Ascending aorta (tissue), 2 donors: ENCODE data around the gene WDR89. TPM values are rescaled to one million over a fixed set of nuclear protein-coding genes. Genes with fewer than 3 reads are reported as not detected.
"Not testable (repeated sequence)": the region's sequence is repeated elsewhere in the genome, so short reads cannot be mapped to it uniquely, and the experiment has no call there.

Source experiments
- DNase-seq, 2 donors: peaks; one replicate each; pipeline ENCODE4 v3.0.0-alpha.2; 2019; ENCODE audit warnings: low spot score in 2 of 2
- H3K27ac ChIP-seq, 2 donors: fragments of 200-600 bp; sonication (generic); one replicate each; pipeline ENCODE4 v1.5.1; 2016 to 2017; ENCODE audit warnings: mild to moderate bottlenecking in 1 of 2
- H3K27me3 ChIP-seq: fragments of 200-600 bp; sonication (generic); one replicate; pipeline ENCODE4 v1.5.1; 2017
- H3K36me3 ChIP-seq, 2 donors: fragments of 200-600 bp; sonication (generic); one replicate each; pipeline ENCODE4 v1.5.1; 2016
- H3K4me1 ChIP-seq, 2 donors: fragments of 200-600 bp; sonication (generic); one replicate each; pipeline ENCODE4 v1.5.1; 2016 to 2017; ENCODE audit warnings: mild to moderate bottlenecking in 1 of 2
- H3K4me3 ChIP-seq, 2 donors: fragments of 200-600 bp; sonication (generic); one replicate each; pipeline ENCODE4 v1.5.1; 2016 to 2017; ENCODE audit warnings: mild to moderate bottlenecking in 1 of 2
- H3K9me3 ChIP-seq, 2 donors: fragments of 200-600 bp; sonication (generic); one replicate each; pipeline ENCODE4 v1.5.1; 2016
- CTCF ChIP-seq, 3 experiments: fragments of 200-600 bp in 2 of 3; fragments of 450-650 bp in 1 of 3; sonication (generic) in 2 of 3; IDR thresholded peaks; one replicate each; pipeline ENCODE4 v1.5.1; 2016 to 2019; ENCODE audit warnings: antibody characterized with exemption in 3 of 3, mild to moderate bottlenecking in 1 of 3, moderate library complexity in 1 of 3
- intact Hi-C: fragments of 100-400 bp; cut with DNase I; formaldehyde crosslinking; loops from one replicate; pipeline ENCODE4 v1.15.1; 2023
- total RNA-seq: library from RNA; depleted of rRNA; stranded (reverse); fragments of >200 nt; gene quantifications from one replicate; pipeline ENCODE4 v1.1.0, GENCODE V29; 2016

Gene WDR89
- total RNA-seq, 1 donor from 2014 or later, result not detected

GRCh38 chr14:63604626-63605025 lies 37.0 kb downstream of the WDR89 start:
- no peaks in the 10 kb centered on the region for H3K9me3 ChIP-seq
- intact Hi-C loops, result no loop called here
- H3K4me3 ChIP-seq, result no peak overlapping the region
- peaks cover 2 to 12% of the 10 kb centered on the region in 2 donors for H3K36me3 ChIP-seq
- no peak overlapping the region for H3K27ac ChIP-seq
- no peaks in the 10 kb centered on the region for H3K4me1 ChIP-seq
- TF ChIP-seq CTCF (IDR thresholded peaks at IDR 0.05), result no peak
- no peak for DNase-seq
- H3K27me3 ChIP-seq, result no peaks in the 10 kb centered on the region

- Histone ChIP-seq H3K9me3 (no peaks in the 10 kb centered on the region), H3K4me1 (no peaks in the 10 kb centered on the region), H3K4me3 (no peak overlapping the region), H3K36me3 (peaks cover 9 to 20% of the 10 kb centered on the region in 2 donors), H3K27ac (no peak overlapping the region), H3K27me3 (no peaks in the 10 kb centered on the region)
- intact Hi-C loops, result no loop called here
- DNase-seq, result no peak
- no peak for TF ChIP-seq CTCF (IDR thresholded peaks at IDR 0.05)
These were observed 37.9 kb downstream of the WDR89 start for GRCh38 chr14:63603749-63604277.

GRCh38 chr14:63598807-63599206 lies 42.9 kb downstream of the WDR89 start:
- Histone ChIP-seq H3K4me1 (no peaks in the 10 kb centered on the region), H3K36me3 (peaks cover 15 to 28% of the 10 kb centered on the region in 2 donors), H3K27ac (no peak overlapping the region), H3K27me3 (no peaks in the 10 kb centered on the region), H3K4me3 (no peak overlapping the region), H3K9me3 (peaks cover 0 to 23% of the 10 kb centered on the region in 2 donors)
- no peak for DNase-seq
- intact Hi-C loops, result no loop called here
- no peak for TF ChIP-seq CTCF (IDR thresholded peaks at IDR 0.05)

GRCh38 chr14:63596998-63597658 lies 44.5 kb downstream of the WDR89 start:
- DNase-seq, result no peak
- Histone ChIP-seq H3K4me1 (no peaks in the 10 kb centered on the region), H3K27ac (no peak overlapping the region), H3K27me3 (no peaks in the 10 kb centered on the region), H3K9me3 (peaks cover 0 to 29% of the 10 kb centered on the region in 2 donors), H3K36me3 (peaks cover 15 to 18% of the 10 kb centered on the region in 2 donors), H3K4me3 (no peak overlapping the region)
- intact Hi-C loops, result no loop called here
- TF ChIP-seq CTCF (IDR thresholded peaks at IDR 0.05), result no peak

- Histone ChIP-seq H3K9me3 (peaks cover 0 to 29% of the 10 kb centered on the region in 2 donors), H3K36me3 (peaks cover 14 to 18% of the 10 kb centered on the region in 2 donors), H3K27me3 (no peaks in the 10 kb centered on the region), H3K4me3 (no peak overlapping the region), H3K4me1 (no peaks in the 10 kb centered on the region), H3K27ac (no peak overlapping the region)
- DNase-seq, result no peak
- TF ChIP-seq CTCF (IDR thresholded peaks at IDR 0.05), result no peak
- intact Hi-C loops, result no loop called here
These were observed 47.0 kb downstream of the WDR89 start for GRCh38 chr14:63594455-63595372.

GRCh38 chr14:63583046-63583445 lies 58.6 kb downstream of the WDR89 start:
- intact Hi-C loops, result not testable (repeated sequence)

More at GRCh38 chr14:63583046-63583445, 58.6 kb downstream of the WDR89 start:
- not testable (repeated sequence) for H3K4me1 ChIP-seq, H3K4me3 ChIP-seq, H3K27me3 ChIP-seq, DNase-seq, H3K36me3 ChIP-seq, H3K27ac ChIP-seq, H3K9me3 ChIP-seq
